Measurements from ENCODE around the gene LIN37.
A peak's percentile ranks its signal among the peaks of the same experiment; 100 is the strongest.
"Not testable (repeated sequence)": the region's sequence is repeated elsewhere in the genome, so short reads cannot be mapped to it uniquely, and the experiment has no call there.

LIN37 gene

DNA sequence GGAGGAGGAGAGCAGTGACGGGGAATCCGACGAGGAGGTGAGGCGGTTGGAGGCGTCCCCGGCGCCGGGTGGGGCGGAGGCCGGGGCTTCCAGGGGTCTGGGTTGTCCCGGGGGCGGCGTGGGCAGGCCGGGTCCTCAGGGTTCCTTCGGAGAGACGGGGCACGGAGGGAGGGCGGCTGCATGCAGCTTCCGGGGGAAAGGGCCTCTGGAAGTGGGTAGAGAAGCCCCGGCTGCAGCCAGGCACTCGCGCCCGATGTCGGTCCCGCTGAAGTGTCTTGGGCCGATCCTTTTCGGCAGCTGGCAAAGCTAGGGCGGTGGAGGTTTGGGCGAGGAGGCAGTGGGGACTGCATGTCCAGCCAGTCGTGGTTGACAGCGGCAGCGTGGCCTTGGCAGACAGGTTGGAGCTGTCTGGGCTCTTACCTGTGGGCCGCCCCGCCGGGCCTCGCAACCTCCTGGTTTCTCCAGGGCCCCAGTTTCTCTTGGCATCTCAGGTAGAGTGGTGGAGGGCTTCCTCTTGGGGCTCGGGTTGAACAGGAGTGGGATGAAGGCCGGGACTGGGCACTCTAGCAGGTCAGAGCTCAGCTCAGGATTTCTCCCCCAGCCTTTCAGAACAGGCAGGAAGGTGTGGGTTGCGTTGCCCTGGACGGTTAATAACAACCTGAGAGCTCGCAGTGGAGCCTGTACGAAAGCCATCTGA, 29.9 kb upstream of the LIN37 start:
- DNase-seq = peak in 2 of 10 donors; percentile 16 to 83
- intact Hi-C loops (cut with DNase I) = no loop called here

DNA sequence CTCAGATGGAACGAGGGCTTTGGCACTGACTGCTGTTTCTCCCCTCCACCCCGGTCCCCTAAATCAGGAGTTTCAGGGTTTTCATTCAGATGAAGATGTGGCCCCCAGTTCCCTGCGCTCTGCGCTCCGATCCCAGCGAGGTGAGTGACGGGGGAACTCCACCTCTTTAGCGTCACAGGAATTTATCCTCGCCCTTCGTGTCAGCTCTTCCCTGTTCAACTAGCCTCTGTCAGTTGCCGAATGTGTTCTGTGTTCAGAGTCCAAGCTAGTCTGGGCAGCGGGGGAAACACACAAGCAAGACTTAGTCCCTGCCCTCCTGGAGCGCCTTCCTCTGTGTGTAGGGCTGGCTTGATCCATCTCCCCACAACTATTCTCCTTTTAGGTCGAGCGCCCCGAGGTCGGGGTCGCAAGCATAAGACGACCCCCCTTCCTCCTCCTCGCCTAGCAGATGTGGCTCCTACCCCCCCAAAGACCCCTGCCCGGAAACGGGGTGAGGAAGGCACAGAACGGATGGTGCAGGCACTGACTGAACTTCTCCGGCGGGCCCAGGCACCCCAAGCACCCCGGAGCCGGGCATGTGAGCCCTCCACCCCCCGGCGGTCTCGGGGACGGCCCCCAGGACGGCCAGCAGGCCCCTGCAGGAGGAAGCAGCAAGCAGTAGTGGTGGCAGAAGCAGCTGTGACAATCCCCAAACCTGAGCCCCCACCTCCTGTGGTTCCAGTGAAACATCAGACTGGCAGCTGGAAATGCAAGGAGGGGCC, 28.8 kb upstream of the LIN37 start:
- no peak for DNase-seq
- intact Hi-C loops (cut with DNase I) = no loop called here

DNA sequence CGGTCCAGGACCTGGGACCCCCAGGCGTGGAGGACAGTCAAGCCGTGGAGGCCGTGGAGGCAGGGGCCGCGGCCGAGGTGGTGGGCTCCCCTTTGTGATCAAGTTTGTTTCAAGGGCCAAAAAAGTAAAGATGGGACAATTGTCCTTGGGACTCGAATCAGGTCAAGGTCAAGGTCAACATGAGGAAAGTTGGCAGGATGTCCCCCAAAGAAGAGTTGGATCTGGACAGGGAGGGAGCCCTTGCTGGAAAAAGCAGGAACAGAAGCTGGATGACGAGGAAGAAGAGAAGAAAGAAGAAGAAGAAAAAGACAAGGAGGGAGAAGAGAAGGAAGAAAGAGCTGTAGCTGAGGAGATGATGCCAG, 28.2 kb upstream of the LIN37 start:
- intact Hi-C loops (cut with DNase I) = no loop called here
- DNase-seq = no peak

GRCh38 chr19:35720648-35721047, 27.7 kb upstream of the LIN37 start:
- DNase-seq = no peak
- intact Hi-C loops (cut with DNase I) = no loop called here

- intact Hi-C loops (cut with DNase I) = no loop called here
- no peak for DNase-seq
These were observed 27.0 kb upstream of the LIN37 start for GRCh38 chr19:35721374-35721773.

GRCh38 chr19:35722461-35722860, 25.9 kb upstream of the LIN37 start:
- DNase-seq = no peak

DNA sequence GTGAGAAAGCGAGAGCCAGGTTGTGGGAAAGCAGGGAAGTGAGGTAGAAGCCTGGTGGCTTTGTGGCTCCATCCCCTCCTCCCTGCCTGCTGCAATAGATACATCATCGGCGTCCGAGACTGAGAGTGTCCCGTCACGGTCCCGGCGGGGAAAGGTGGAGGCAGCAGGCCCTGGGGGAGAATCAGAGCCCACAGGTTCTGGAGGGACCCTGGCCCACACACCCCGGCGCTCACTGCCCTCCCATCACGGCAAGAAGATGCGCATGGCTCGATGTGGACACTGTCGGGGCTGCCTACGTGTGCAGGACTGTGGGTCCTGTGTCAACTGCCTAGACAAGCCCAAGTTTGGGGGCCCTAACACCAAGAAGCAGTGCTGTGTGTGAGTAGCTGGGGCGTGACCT, 25.5 kb upstream of the LIN37 start:
- DNase-seq = no peak
- intact Hi-C loops (cut with DNase I) = no loop called here

More at GRCh38 chr19:35722461-35722860, 25.9 kb upstream of the LIN37 start:
- intact Hi-C loops (cut with DNase I) = no loop called here

GRCh38 chr19:35723671-35724070, 24.7 kb upstream of the LIN37 start:
- intact Hi-C loops (cut with DNase I) = no loop called here
- DNase-seq = no peak

- not testable (repeated sequence) for DNase-seq
These were observed 24.2 kb upstream of the LIN37 start for GRCh38 chr19:35724132-35724531.

GRCh38 chr19:35724560-35724959, 23.8 kb upstream of the LIN37 start:
- intact Hi-C loops (cut with DNase I) = no loop called here
- DNase-seq = no peak

More at GRCh38 chr19:35724132-35724531, 24.2 kb upstream of the LIN37 start:
- intact Hi-C loops (cut with DNase I) = not testable (repeated sequence)

- intact Hi-C loops (cut with DNase I) = no loop called here
- DNase-seq = no peak
These were observed 23.0 kb upstream of the LIN37 start for GRCh38 chr19:35725216-35725861.

GRCh38 chr19:35727053-35727955, 21.1 kb upstream of the LIN37 start:
- peak in 1 of 10 donors; percentile 75 for DNase-seq
- intact Hi-C loops (cut with DNase I) = no loop called here

DNA sequence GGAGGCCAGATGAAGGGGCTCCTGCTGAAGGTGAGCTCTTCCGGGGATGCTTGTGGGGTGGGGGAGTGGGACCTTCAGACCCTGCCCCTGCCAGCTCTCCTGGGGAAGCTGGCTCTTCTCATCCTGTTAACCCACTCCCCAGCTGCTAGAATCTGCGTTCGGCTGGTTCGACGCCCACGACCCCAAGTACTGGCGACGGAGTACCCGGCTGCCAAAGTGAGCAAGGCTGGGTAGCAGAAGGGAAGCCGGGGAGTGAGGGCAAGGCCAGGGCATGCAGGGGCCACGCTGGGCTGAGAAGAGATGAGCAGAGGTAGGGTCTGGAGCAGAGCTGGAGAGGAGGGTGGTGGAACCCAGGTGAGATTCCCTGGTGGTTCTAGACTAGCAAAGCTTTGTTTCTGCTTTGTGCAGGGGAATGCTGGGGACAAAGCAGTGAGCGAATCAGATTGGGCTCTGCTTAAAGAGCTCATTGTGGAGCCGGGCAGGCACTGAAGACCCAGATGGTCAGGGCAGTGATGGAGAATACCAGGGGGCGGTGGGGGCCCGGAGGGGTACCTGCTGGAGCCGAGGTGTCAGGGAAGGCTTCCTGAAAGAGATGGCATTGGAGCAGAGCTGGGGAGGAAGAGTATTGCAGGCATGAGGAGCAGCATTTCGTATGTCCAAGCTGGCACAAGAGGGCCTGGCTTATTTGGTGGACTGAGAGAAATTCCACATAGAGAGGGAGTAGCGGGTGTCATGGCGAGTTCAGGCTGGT, 20.2 kb upstream of the LIN37 start:
- DNase-seq = peak in 1 of 10 donors; percentile 65
- intact Hi-C loops (cut with DNase I) = no loop called here

GRCh38 chr19:35729021-35729420, 19.4 kb upstream of the LIN37 start:
- intact Hi-C loops (cut with DNase I) = no loop called here
- no peak for DNase-seq

GRCh38 chr19:35729763-35730162, 18.6 kb upstream of the LIN37 start:
- no peak for DNase-seq
- intact Hi-C loops (cut with DNase I) = no loop called here

DNA sequence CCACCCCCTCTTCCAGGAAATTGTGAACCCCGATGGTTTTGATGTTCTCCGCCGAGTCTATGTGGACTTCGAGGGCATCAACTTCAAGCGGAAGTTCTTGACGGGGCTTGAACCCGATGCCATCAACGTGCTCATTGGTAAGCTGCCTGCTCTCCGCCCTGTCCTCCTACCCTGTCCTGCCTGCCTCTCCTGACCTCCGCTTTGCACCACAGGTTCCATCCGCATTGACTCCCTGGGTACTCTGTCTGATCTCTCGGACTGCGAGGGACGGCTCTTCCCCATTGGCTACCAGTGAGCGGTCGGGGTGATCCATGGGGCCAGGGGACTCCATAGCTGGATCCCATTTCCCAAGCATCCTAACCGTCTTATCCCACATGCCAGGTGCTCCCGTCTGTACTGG, 18.1 kb upstream of the LIN37 start:
- intact Hi-C loops (cut with DNase I) = no loop called here
- no peak for DNase-seq

DNA sequence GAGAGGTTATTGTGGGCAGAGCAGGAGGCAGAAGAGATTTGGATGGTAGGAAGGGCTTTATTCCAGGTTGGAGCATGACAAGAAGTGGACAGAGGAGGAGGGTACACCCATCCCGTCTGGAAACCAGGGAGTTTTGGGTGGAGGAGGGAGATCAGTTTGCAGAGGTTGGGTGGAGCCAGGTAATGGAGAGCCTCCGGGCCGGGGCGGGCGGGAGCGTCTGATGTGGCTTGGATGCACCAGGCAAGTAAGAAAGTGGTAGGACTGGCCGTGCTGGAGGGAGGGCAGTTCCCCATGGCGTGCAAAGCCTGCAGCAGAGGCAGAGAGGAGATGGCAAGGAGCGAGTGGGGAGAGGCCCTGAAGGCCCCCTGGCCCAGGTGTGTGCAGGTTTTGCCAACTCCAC, 17.0 kb upstream of the LIN37 start:
- intact Hi-C loops (cut with DNase I) = no loop called here
- DNase-seq = no peak

- intact Hi-C loops (cut with DNase I) = no loop called here
- DNase-seq = no peak
These were observed 16.5 kb upstream of the LIN37 start for GRCh38 chr19:35731779-35732405.

- no peak for DNase-seq
- intact Hi-C loops (cut with DNase I) = no loop called here
These were observed 15.7 kb upstream of the LIN37 start for GRCh38 chr19:35732540-35733179.
